ENCODE data around the gene TMA7B.

- TF ChIP-seq POLR2A (IDR thresholded peaks at IDR 0.05): no peak
- no peak for TF ChIP-seq CTCF (IDR thresholded peaks at IDR 0.05 in 8 of 11, conservative IDR thresholded peaks at IDR 0.05 in 3 of 11)
Observed at GRCh38 chr22:39946503-39947219, 13.5 kb upstream of the TMA7B start.
